GM19438 (cell line): Measurements from ENCODE around the gene PCCA.
A peak's percentile ranks its signal among the peaks of the same experiment; 100 is the strongest.

ENCODE experiments used
- ATAC-seq: cut with Tn5 transposase; IDR thresholded peaks from one replicate; pipeline ENCODE4 v1.9.1; 2021; ENCODE audit warnings: low read depth; ENCODE audit not compliant: unreplicated experiment

The PCCA gene

GRCh38 chr13:100491164-100491842, 402.4 kb downstream of the PCCA start:
- ATAC-seq, result no peak

GRCh38 chr13:100493418-100493817, 404.5 kb downstream of the PCCA start:
- ATAC-seq, result no peak

GRCh38 chr13:100495455-100495854, 406.6 kb downstream of the PCCA start:
- ATAC-seq, result no peak

- no peak for ATAC-seq
These were observed 408.5 kb downstream of the PCCA start for GRCh38 chr13:100497389-100497788.

- no peak for ATAC-seq
These were observed 413.6 kb downstream of the PCCA start for GRCh38 chr13:100502446-100502845.

- ATAC-seq, result no peak
These were observed 414.7 kb downstream of the PCCA start for GRCh38 chr13:100503622-100504021.

GRCh38 chr13:100506154-100506553, 417.3 kb downstream of the PCCA start:
- peak; percentile 78 for ATAC-seq

- peak; percentile 29 for ATAC-seq
These were observed 417.9 kb downstream of the PCCA start for GRCh38 chr13:100506600-100507422.

- no peak for ATAC-seq
These were observed 419.6 kb downstream of the PCCA start for GRCh38 chr13:100508455-100508854.

- ATAC-seq, result no peak
These were observed 420.1 kb downstream of the PCCA start for GRCh38 chr13:100508996-100509395.

GRCh38 chr13:100510208-100510957, 421.5 kb downstream of the PCCA start:
- no peak for ATAC-seq

GRCh38 chr13:100511466-100511865, 422.6 kb downstream of the PCCA start:
- no peak for ATAC-seq

- no peak for ATAC-seq
These were observed 423.5 kb downstream of the PCCA start for GRCh38 chr13:100512422-100512821.

GRCh38 chr13:100513171-100513570, 424.3 kb downstream of the PCCA start:
- no peak for ATAC-seq

GRCh38 chr13:100513987-100514670, 425.2 kb downstream of the PCCA start:
- no peak for ATAC-seq

- peak; percentile 88 for ATAC-seq
These were observed 426.0 kb downstream of the PCCA start for GRCh38 chr13:100514788-100515409.

GRCh38 chr13:100515410-100515800, 426.5 kb downstream of the PCCA start:
- ATAC-seq, result no peak

GRCh38 chr13:100517135-100517534, 428.2 kb downstream of the PCCA start:
- ATAC-seq, result no peak

GRCh38 chr13:100517728-100518127, 428.8 kb downstream of the PCCA start:
- peak; percentile 56 for ATAC-seq

- ATAC-seq, result no peak
These were observed 429.6 kb downstream of the PCCA start for GRCh38 chr13:100518394-100519062.
